Measurements from ENCODE around the gene RBMX. TPM values are rescaled to one million over a fixed set of nuclear protein-coding genes. Genes with fewer than 3 reads are reported as not detected.

Gene RBMX
- total RNA-seq, 5 donors from 2014 or later (not counting 1 experiment from before 2014, with no cell fraction given): 203 to 281 (median 209) TPM

GRCh38 chrX:136847874-136848273 lies 32.7 kb downstream of the RBMX start:
- H3K27me3 Mint-ChIP-seq: peaks cover 0 to 5% of the 10 kb centered on the region in 2 donors
- H3K4me3 Mint-ChIP-seq: no peak overlapping the region
- H3K36me3 Mint-ChIP-seq: peaks cover 29% of the 10 kb centered on the region
- Histone ChIP-seq H3K27ac (ENCODE audit: low read length) (no peak overlapping the region), H3K4me3 (ENCODE audit: control insufficient read depth in 1 of 2, extremely low read depth in 1 of 2, low read length in 1 of 2) (no peak overlapping the region), H3K36me3 (ENCODE audit: control insufficient read depth in 2 of 2, extremely low read depth in 1 of 2, insufficient read depth in 1 of 2, low read length in 1 of 2) (peaks cover 4 to 13% of the 10 kb centered on the region in 2 donors), H3K4me1 (ENCODE audit: control insufficient read depth in 1 of 2, extremely low read depth in 1 of 2, insufficient read depth in 2 of 2, low read length in 2 of 2) (no peaks in the 10 kb centered on the region), H3K27me3 (replicated peaks in 1 of 2; ENCODE audit: control insufficient read depth in 2 of 2, extremely low read depth in 1 of 2, insufficient read depth in 2 of 2, low read length in 1 of 2) (no peaks in the 10 kb centered on the region), H3K9me3 (no peaks in the 10 kb centered on the region)
- DNase-seq (no peak), ATAC-seq (replicated peaks in 1 of 4) (no peak)
- no peaks in the 10 kb centered on the region for H3K9me3 Mint-ChIP-seq
- no CpG with 5 or more reads among the region's 2 CpGs for WGBS (ENCODE audit: insufficient coverage)
- CTCF ChIA-PET: no interaction called here
- POLR2A ChIA-PET: no interaction called here
- no peak overlapping the region for H3K27ac Mint-ChIP-seq
- no peaks in the 10 kb centered on the region for H3K4me1 Mint-ChIP-seq

- Histone ChIP-seq H3K27me3 (replicated peaks in 1 of 2; ENCODE audit: control insufficient read depth in 2 of 2, extremely low read depth in 1 of 2, insufficient read depth in 2 of 2, low read length in 1 of 2) (no peaks in the 10 kb centered on the region), H3K4me1 (ENCODE audit: control insufficient read depth in 1 of 2, extremely low read depth in 1 of 2, insufficient read depth in 2 of 2, low read length in 2 of 2) (no peaks in the 10 kb centered on the region), H3K27ac (ENCODE audit: low read length) (no peak overlapping the region), H3K9me3 (no peaks in the 10 kb centered on the region), H3K4me3 (ENCODE audit: control insufficient read depth in 1 of 2, extremely low read depth in 1 of 2, low read length in 1 of 2) (no peak overlapping the region), H3K36me3 (ENCODE audit: control insufficient read depth in 2 of 2, extremely low read depth in 1 of 2, insufficient read depth in 1 of 2, low read length in 1 of 2) (no peaks in the 10 kb centered on the region)
- H3K36me3 Mint-ChIP-seq: peaks cover 11% of the 10 kb centered on the region
- no peak overlapping the region for H3K4me3 Mint-ChIP-seq
- no CpG with 5 or more reads among the region's 1 CpG for WGBS (ENCODE audit: insufficient coverage)
- H3K4me1 Mint-ChIP-seq: peaks cover 0 to 4% (median 1%) of the 10 kb centered on the region in 3 donors
- ATAC-seq (replicated peaks in 1 of 4) (no peak), DNase-seq (no peak)
- ChIA-PET CTCF (no interaction called here), POLR2A (no interaction called here)
- no peak overlapping the region for H3K27ac Mint-ChIP-seq
- peaks cover 0 to 3% of the 10 kb centered on the region in 2 donors for H3K27me3 Mint-ChIP-seq
- H3K9me3 Mint-ChIP-seq: no peaks in the 10 kb centered on the region
Observed at GRCh38 chrX:136839196-136839595, 41.3 kb downstream of the RBMX start.

- POLR2A ChIA-PET: no interaction called here
- H3K27me3 ChIP-seq (replicated peaks in 1 of 2; ENCODE audit: control insufficient read depth in 2 of 2, extremely low read depth in 1 of 2, insufficient read depth in 2 of 2, low read length in 1 of 2): no peaks in the 10 kb centered on the region
- no peaks in the 10 kb centered on the region for H3K36me3 ChIP-seq (ENCODE audit: control insufficient read depth in 2 of 2, extremely low read depth in 1 of 2, insufficient read depth in 1 of 2, low read length in 1 of 2)
- DNase-seq: no peak
- H3K27ac ChIP-seq (ENCODE audit: low read length): no peak overlapping the region
- CTCF ChIA-PET: no interaction called here
- Mint-ChIP-seq H3K4me3 (no peak overlapping the region), H3K9me3 (no peaks in the 10 kb centered on the region), H3K27ac (no peak overlapping the region), H3K36me3 (peaks cover 3% of the 10 kb centered on the region), H3K4me1 (peaks cover 0 to 4% (median 1%) of the 10 kb centered on the region in 3 donors), H3K27me3 (peaks cover 0 to 3% of the 10 kb centered on the region in 2 donors)
- no peaks in the 10 kb centered on the region for H3K4me1 ChIP-seq (ENCODE audit: control insufficient read depth in 1 of 2, extremely low read depth in 1 of 2, insufficient read depth in 2 of 2, low read length in 2 of 2)
- no peak for ATAC-seq (replicated peaks in 1 of 4)
- no peak overlapping the region for H3K4me3 ChIP-seq (ENCODE audit: control insufficient read depth in 1 of 2, extremely low read depth in 1 of 2, low read length in 1 of 2)
- H3K9me3 ChIP-seq: no peaks in the 10 kb centered on the region
- no CpG with 5 or more reads among the region's 4 CpGs for WGBS (ENCODE audit: insufficient coverage)
Observed at GRCh38 chrX:136835761-136836160, 44.8 kb downstream of the RBMX start.

- Histone ChIP-seq H3K36me3 (ENCODE audit: control insufficient read depth in 2 of 2, extremely low read depth in 1 of 2, insufficient read depth in 1 of 2, low read length in 1 of 2) (no peaks in the 10 kb centered on the region), H3K27me3 (replicated peaks in 1 of 2; ENCODE audit: control insufficient read depth in 2 of 2, extremely low read depth in 1 of 2, insufficient read depth in 2 of 2, low read length in 1 of 2) (no peaks in the 10 kb centered on the region), H3K4me1 (ENCODE audit: control insufficient read depth in 1 of 2, extremely low read depth in 1 of 2, insufficient read depth in 2 of 2, low read length in 2 of 2) (no peaks in the 10 kb centered on the region), H3K27ac (ENCODE audit: low read length) (no peak overlapping the region), H3K4me3 (ENCODE audit: control insufficient read depth in 1 of 2, extremely low read depth in 1 of 2, low read length in 1 of 2) (no peak overlapping the region), H3K9me3 (no peaks in the 10 kb centered on the region)
- Mint-ChIP-seq H3K27me3 (no peaks in the 10 kb centered on the region), H3K9me3 (no peaks in the 10 kb centered on the region), H3K36me3 (peaks cover 7% of the 10 kb centered on the region), H3K27ac (no peak overlapping the region), H3K4me3 (no peak overlapping the region), H3K4me1 (no peaks in the 10 kb centered on the region)
- ChIA-PET POLR2A (no interaction called here), CTCF (no interaction called here)
- no CpG with 5 or more reads among the region's 5 CpGs for WGBS (ENCODE audit: insufficient coverage)
- ATAC-seq (replicated peaks in 1 of 4): no peak
- DNase-seq: no peak
Observed at GRCh38 chrX:136829413-136829812, 51.1 kb downstream of the RBMX start.

- H3K4me3 ChIP-seq (ENCODE audit: control insufficient read depth in 1 of 2, extremely low read depth in 1 of 2, low read length in 1 of 2): no peak overlapping the region
- no peaks in the 10 kb centered on the region for H3K36me3 ChIP-seq (ENCODE audit: control insufficient read depth in 2 of 2, extremely low read depth in 1 of 2, insufficient read depth in 1 of 2, low read length in 1 of 2)
- H3K27ac Mint-ChIP-seq: no peak overlapping the region
- WGBS (ENCODE audit: insufficient coverage): 80% methylated on average over 1 of the region's 1 CpG
- H3K4me1 Mint-ChIP-seq: no peaks in the 10 kb centered on the region
- H3K27me3 ChIP-seq (replicated peaks in 1 of 2; ENCODE audit: control insufficient read depth in 2 of 2, extremely low read depth in 1 of 2, insufficient read depth in 2 of 2, low read length in 1 of 2): no peaks in the 10 kb centered on the region
- H3K27ac ChIP-seq (ENCODE audit: low read length): no peak overlapping the region
- DNase-seq (no peak), ATAC-seq (replicated peaks in 1 of 4) (no peak)
- no peak overlapping the region for H3K4me3 Mint-ChIP-seq
- POLR2A ChIA-PET: no interaction called here
- H3K4me1 ChIP-seq (ENCODE audit: control insufficient read depth in 1 of 2, extremely low read depth in 1 of 2, insufficient read depth in 2 of 2, low read length in 2 of 2): no peaks in the 10 kb centered on the region
- no peaks in the 10 kb centered on the region for H3K9me3 ChIP-seq
- CTCF ChIA-PET: no interaction called here
- no peaks in the 10 kb centered on the region for H3K27me3 Mint-ChIP-seq
- no peaks in the 10 kb centered on the region for H3K9me3 Mint-ChIP-seq
- H3K36me3 Mint-ChIP-seq: peaks cover 7% of the 10 kb centered on the region
Observed at GRCh38 chrX:136828830-136829229, 51.7 kb downstream of the RBMX start.

- Mint-ChIP-seq H3K27me3 (peaks cover 0 to under 1% of the 10 kb centered on the region in 2 donors), H3K4me1 (no peaks in the 10 kb centered on the region), H3K36me3 (peaks cover 7% of the 10 kb centered on the region), H3K27ac (no peak overlapping the region), H3K9me3 (no peaks in the 10 kb centered on the region), H3K4me3 (no peak overlapping the region)
- H3K27me3 ChIP-seq (replicated peaks in 1 of 2; ENCODE audit: control insufficient read depth in 2 of 2, extremely low read depth in 1 of 2, insufficient read depth in 2 of 2, low read length in 1 of 2): no peaks in the 10 kb centered on the region
- ATAC-seq (replicated peaks in 1 of 4) (no peak), DNase-seq (no peak)
- H3K36me3 ChIP-seq (ENCODE audit: control insufficient read depth in 2 of 2, extremely low read depth in 1 of 2, insufficient read depth in 1 of 2, low read length in 1 of 2): no peaks in the 10 kb centered on the region
- CTCF ChIA-PET: interaction anchor here in 1 of 2 donors (0.6 kb wide), 1 partner anchor 45 kb away, joined by 11 read pairs; no protein-coding TSS in a partner anchor
- H3K4me1 ChIP-seq (ENCODE audit: control insufficient read depth in 1 of 2, extremely low read depth in 1 of 2, insufficient read depth in 2 of 2, low read length in 2 of 2): no peaks in the 10 kb centered on the region
- POLR2A ChIA-PET: no interaction called here
- no peak overlapping the region for H3K4me3 ChIP-seq (ENCODE audit: control insufficient read depth in 1 of 2, extremely low read depth in 1 of 2, low read length in 1 of 2)
- H3K9me3 ChIP-seq: no peaks in the 10 kb centered on the region
- no peak overlapping the region for H3K27ac ChIP-seq (ENCODE audit: low read length)
- no CpG with 5 or more reads among the region's 3 CpGs for WGBS (ENCODE audit: insufficient coverage)
Observed at GRCh38 chrX:136827026-136827425, 53.5 kb downstream of the RBMX start.

GRCh38 chrX:136825771-136826170 lies 54.8 kb downstream of the RBMX start:
- H3K27me3 ChIP-seq (replicated peaks in 1 of 2; ENCODE audit: control insufficient read depth in 2 of 2, extremely low read depth in 1 of 2, insufficient read depth in 2 of 2, low read length in 1 of 2): no peaks in the 10 kb centered on the region
- CTCF ChIA-PET: no interaction called here
- Mint-ChIP-seq H3K27me3 (peaks cover 0 to 9% of the 10 kb centered on the region in 2 donors), H3K36me3 (peaks cover 14% of the 10 kb centered on the region), H3K9me3 (no peaks in the 10 kb centered on the region), H3K4me3 (no peak overlapping the region), H3K27ac (no peak overlapping the region), H3K4me1 (no peaks in the 10 kb centered on the region)
- DNase-seq (no peak), ATAC-seq (replicated peaks in 1 of 4) (no peak)
- H3K9me3 ChIP-seq: no peaks in the 10 kb centered on the region
- H3K4me1 ChIP-seq (ENCODE audit: control insufficient read depth in 1 of 2, extremely low read depth in 1 of 2, insufficient read depth in 2 of 2, low read length in 2 of 2): no peaks in the 10 kb centered on the region
- no peak overlapping the region for H3K27ac ChIP-seq (ENCODE audit: low read length)
- WGBS (ENCODE audit: insufficient coverage): no CpG with 5 or more reads among the region's 2 CpGs
- POLR2A ChIA-PET: no interaction called here
- H3K36me3 ChIP-seq (ENCODE audit: control insufficient read depth in 2 of 2, extremely low read depth in 1 of 2, insufficient read depth in 1 of 2, low read length in 1 of 2): no peaks in the 10 kb centered on the region
- H3K4me3 ChIP-seq (ENCODE audit: control insufficient read depth in 1 of 2, extremely low read depth in 1 of 2, low read length in 1 of 2): no peak overlapping the region

All from T-cell (primary cell).